Transverse colon (tissue), 3 donors: ENCODE results near the gene FOS.

Experiments
- EP300 ChIP-seq: sonication (generic); formaldehyde crosslinking; IDR thresholded peaks from one replicate; pipeline ENCODE4 v1.6.1; 2017; ENCODE audit warnings: antibody characterized with exemption, low read depth
- POLR2A ChIP-seq: fragments of 450-650 bp; IDR thresholded peaks from one replicate; pipeline ENCODE4 v1.6.1; 2016; ENCODE audit warnings: antibody characterized with exemption, mild to moderate bottlenecking, moderate library complexity
- TF ChIP-seq, protein P1 (sequence below), 5 experiments: fragments of 200-600 bp in 3 of 5; fragments of 450-650 bp in 2 of 5; sonication (generic) in 3 of 5; IDR thresholded peaks; 1 replicate in 2 of 5; 2 replicates in 3 of 5; pipeline ENCODE4 v1.5.1; 2016 to 2017; ENCODE audit warnings: antibody characterized with exemption in 5 of 5, inconsistent platforms in 3 of 5, mild to moderate bottlenecking in 2 of 5, moderate library complexity in 1 of 5

DNA sequence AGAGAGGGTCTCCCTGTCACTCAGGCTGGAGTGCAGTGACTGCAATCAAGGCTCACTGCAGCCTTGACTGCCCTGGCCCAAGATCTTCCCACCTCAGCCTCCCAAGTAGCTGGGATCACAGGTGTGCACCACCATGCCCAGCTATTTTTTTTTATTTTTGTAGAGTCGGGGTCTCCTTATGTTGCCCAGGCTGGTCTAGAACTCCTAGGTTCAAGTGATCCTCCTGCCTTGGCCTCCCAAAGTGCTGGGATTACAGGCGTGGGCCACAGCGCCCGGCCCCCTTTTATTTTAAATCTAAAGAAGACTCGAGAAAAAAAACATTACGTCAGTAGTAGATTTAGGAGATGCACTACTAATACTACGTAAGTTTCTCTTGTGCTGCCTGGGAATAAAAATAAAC is 14.3 kb downstream of the FOS start:
- TF ChIP-seq POLR2A (no peak), EP300 (no peak)
- TF ChIP-seq, protein P1, sequence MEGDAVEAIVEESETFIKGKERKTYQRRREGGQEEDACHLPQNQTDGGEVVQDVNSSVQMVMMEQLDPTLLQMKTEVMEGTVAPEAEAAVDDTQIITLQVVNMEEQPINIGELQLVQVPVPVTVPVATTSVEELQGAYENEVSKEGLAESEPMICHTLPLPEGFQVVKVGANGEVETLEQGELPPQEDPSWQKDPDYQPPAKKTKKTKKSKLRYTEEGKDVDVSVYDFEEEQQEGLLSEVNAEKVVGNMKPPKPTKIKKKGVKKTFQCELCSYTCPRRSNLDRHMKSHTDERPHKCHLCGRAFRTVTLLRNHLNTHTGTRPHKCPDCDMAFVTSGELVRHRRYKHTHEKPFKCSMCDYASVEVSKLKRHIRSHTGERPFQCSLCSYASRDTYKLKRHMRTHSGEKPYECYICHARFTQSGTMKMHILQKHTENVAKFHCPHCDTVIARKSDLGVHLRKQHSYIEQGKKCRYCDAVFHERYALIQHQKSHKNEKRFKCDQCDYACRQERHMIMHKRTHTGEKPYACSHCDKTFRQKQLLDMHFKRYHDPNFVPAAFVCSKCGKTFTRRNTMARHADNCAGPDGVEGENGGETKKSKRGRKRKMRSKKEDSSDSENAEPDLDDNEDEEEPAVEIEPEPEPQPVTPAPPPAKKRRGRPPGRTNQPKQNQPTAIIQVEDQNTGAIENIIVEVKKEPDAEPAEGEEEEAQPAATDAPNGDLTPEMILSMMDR (IDR thresholded peaks at IDR 0.05): no peak
